ENCODE measurements around the gene MRPL12. TPM values are rescaled to one million over a fixed set of nuclear protein-coding genes. Genes with fewer than 3 reads are reported as not detected.

MRPL12 gene
- total and polyA plus RNA-seq, 2 donors (not counting 1 experiment from before 2014, with no cell fraction given): 23.8 to 25.6 TPM

- DNase-seq (no peak), ATAC-seq (ENCODE audit: low read depth) (no peak)
- Histone ChIP-seq H2AFZ (ENCODE audit: insufficient read depth, low read depth, low read length, poor library complexity, severe bottlenecking) (no peak overlapping the region), H3K9ac (ENCODE audit: low read length) (no peak overlapping the region), H4K20me1 (ENCODE audit: control insufficient read depth, insufficient read depth, low read length, poor library complexity, severe bottlenecking) (no peaks in the 10 kb centered on the region), H3K4me3 (ENCODE audit: control extremely low read depth in 1 of 5, extremely low read depth in 1 of 5, insufficient read depth in 1 of 5, low read depth in 2 of 5, low read length in 4 of 5) (no peak overlapping the region), H3K4me1 (ENCODE audit: control insufficient read depth in 2 of 2, insufficient read depth in 2 of 2, low read length in 2 of 2) (no peaks in the 10 kb centered on the region), H3K36me3 (replicated peaks in 1 of 2; ENCODE audit: control extremely low read depth in 1 of 2, control insufficient read depth in 1 of 2, extremely low read depth in 1 of 2, insufficient read depth in 2 of 2, low read length in 1 of 2) (no peaks in the 10 kb centered on the region), H3K27me3 (replicated peaks in 1 of 4; ENCODE audit: control extremely low read depth in 1 of 4, control insufficient read depth in 3 of 4, insufficient read depth in 4 of 4, low read length in 3 of 4) (no peaks in the 10 kb centered on the region), H3K27ac (ENCODE audit: low read length in 2 of 2) (no peak overlapping the region), H3K79me2 (ENCODE audit: control insufficient read depth, insufficient read depth, low read length) (no peaks in the 10 kb centered on the region), H3K9me3 (ENCODE audit: control extremely low read depth in 1 of 3, control insufficient read depth in 2 of 3, insufficient read depth in 1 of 3, low read length in 2 of 3) (no peaks in the 10 kb centered on the region), H3K4me2 (replicated peaks; ENCODE audit: low read depth, low read length, poor library complexity, severe bottlenecking) (no peak overlapping the region)
- Mint-ChIP-seq H3K4me1 (no peaks in the 10 kb centered on the region), H3K27ac (no peak overlapping the region), H3K4me3 (no peak overlapping the region), H3K9me3 (ENCODE audit: insufficient read depth) (no peaks in the 10 kb centered on the region), H3K27me3 (peaks cover 10% of the 10 kb centered on the region)
- ChIA-PET POLR2A (no interaction called here), CTCF (interaction anchor here (0.7 kb wide), 1 partner anchor 11 kb away, joined by 3 read pairs; no protein-coding TSS in a partner anchor)
- intact Hi-C loops (cut with micrococcal nuclease): no loop called here
- WGBS (ENCODE audit: insufficient coverage): 65% methylated on average over 5 of the region's 10 CpGs
- TF ChIP-seq EZH2 (IDR thresholded peaks at IDR 0.05; ENCODE audit: borderline replicate concordance, insufficient read depth, low read depth, low read length, poor library complexity, severe bottlenecking) (no peak), CTCF (IDR thresholded peaks at IDR 0.05) (no peak)
These were observed 19.3 kb downstream of the MRPL12 start for GRCh38 chr17:81722184-81723120.

- DNase-seq: no peak
- Histone ChIP-seq H3K79me2 (ENCODE audit: control insufficient read depth, insufficient read depth, low read length) (no peaks in the 10 kb centered on the region), H3K27ac (ENCODE audit: low read length in 2 of 2) (no peak overlapping the region), H3K4me3 (ENCODE audit: control extremely low read depth in 1 of 5, extremely low read depth in 1 of 5, insufficient read depth in 1 of 5, low read depth in 2 of 5, low read length in 4 of 5) (no peak overlapping the region), H3K4me2 (replicated peaks; ENCODE audit: low read depth, low read length, poor library complexity, severe bottlenecking) (no peak overlapping the region), H3K4me1 (ENCODE audit: control insufficient read depth in 2 of 2, insufficient read depth in 2 of 2, low read length in 2 of 2) (no peaks in the 10 kb centered on the region), H3K9ac (ENCODE audit: low read length) (no peak overlapping the region), H2AFZ (ENCODE audit: insufficient read depth, low read depth, low read length, poor library complexity, severe bottlenecking) (no peak overlapping the region), H4K20me1 (ENCODE audit: control insufficient read depth, insufficient read depth, low read length, poor library complexity, severe bottlenecking) (no peaks in the 10 kb centered on the region), H3K9me3 (ENCODE audit: control extremely low read depth in 1 of 3, control insufficient read depth in 2 of 3, insufficient read depth in 1 of 3, low read length in 2 of 3) (no peaks in the 10 kb centered on the region), H3K36me3 (replicated peaks in 1 of 2; ENCODE audit: control extremely low read depth in 1 of 2, control insufficient read depth in 1 of 2, extremely low read depth in 1 of 2, insufficient read depth in 2 of 2, low read length in 1 of 2) (no peaks in the 10 kb centered on the region), H3K27me3 (replicated peaks in 1 of 4; ENCODE audit: control extremely low read depth in 1 of 4, control insufficient read depth in 3 of 4, insufficient read depth in 4 of 4, low read length in 3 of 4) (no peaks in the 10 kb centered on the region)
- H3K27me3 Mint-ChIP-seq: peaks cover 10% of the 10 kb centered on the region
- no peaks in the 10 kb centered on the region for H3K9me3 Mint-ChIP-seq (ENCODE audit: insufficient read depth)
- H3K4me3 Mint-ChIP-seq: no peak overlapping the region
- H3K27ac Mint-ChIP-seq: no peak overlapping the region
- TF ChIP-seq EZH2 (IDR thresholded peaks at IDR 0.05; ENCODE audit: borderline replicate concordance, insufficient read depth, low read depth, low read length, poor library complexity, severe bottlenecking) (no peak), CTCF (IDR thresholded peaks at IDR 0.05) (no peak)
- ChIA-PET POLR2A (no interaction called here), CTCF (no interaction called here)
- 73% methylated on average over 8 of the region's 12 CpGs for WGBS (ENCODE audit: insufficient coverage)
- no peak for ATAC-seq (ENCODE audit: low read depth)
- intact Hi-C loops (cut with micrococcal nuclease): no loop called here
- no peaks in the 10 kb centered on the region for H3K4me1 Mint-ChIP-seq
These were observed 20.6 kb downstream of the MRPL12 start for GRCh38 chr17:81723651-81724209.

Measured in B cell (primary cell).